Loucy (cell line): Measurements from ENCODE around the gene CLINT1.

Experiments used
- H2AFZ ChIP-seq: fragments of 200-600 bp; sonication (generic); 2 replicates; pipeline ENCODE4 v1.6.0; 2016; ENCODE audit warnings: antibody characterized with exemption, mild to moderate bottlenecking, low read length, moderate library complexity
- H3F3A ChIP-seq: fragments of 200-600 bp; 2 replicates; pipeline ENCODE4 v1.6.0; 2016; ENCODE audit warnings: antibody characterized with exemption, low read depth, mild to moderate bottlenecking
- H3K27me3 ChIP-seq: fragments of 200-600 bp; sonication (generic); 2 replicates; pipeline ENCODE4 v1.6.1; 2014; ENCODE audit warnings: low read length, mild to moderate bottlenecking; ENCODE audit not compliant: insufficient read depth, poor library complexity, severe bottlenecking
- H3K36me3 ChIP-seq: fragments of 200-600 bp; sonication (generic); 2 replicates; pipeline ENCODE4 v1.6.1; 2016; ENCODE audit warnings: low read length; ENCODE audit not compliant: insufficient read depth
- H3K4me1 ChIP-seq: fragments of 200-600 bp; sonication (generic); 2 replicates; pipeline ENCODE4 v1.5.1; 2014; ENCODE audit warnings: low read length, mild to moderate bottlenecking; ENCODE audit not compliant: insufficient read depth, poor library complexity, severe bottlenecking
- H3K4me2 ChIP-seq: fragments of 200-600 bp; sonication (generic); 2 replicates; pipeline ENCODE4 v1.6.0; 2014; ENCODE audit warnings: antibody characterized with exemption, low read length, low read depth, mild to moderate bottlenecking; ENCODE audit not compliant: poor library complexity, severe bottlenecking
- H3K4me3 ChIP-seq: fragments of 200-600 bp; sonication (generic); 2 replicates; pipeline ENCODE4 v1.5.1; 2014; ENCODE audit warnings: low read length, mild to moderate bottlenecking, mixed read lengths; ENCODE audit not compliant: poor library complexity, severe bottlenecking
- H3K79me2 ChIP-seq: fragments of 200-600 bp; sonication (generic); 2 replicates; pipeline ENCODE4 v1.6.1; 2014; ENCODE audit warnings: low read length; ENCODE audit not compliant: insufficient read depth
- H3K9ac ChIP-seq: fragments of 200-600 bp; sonication (generic); 2 replicates; pipeline ENCODE4 v1.6.0; 2014; ENCODE audit warnings: mild to moderate bottlenecking, low read depth, low read length, moderate library complexity; ENCODE audit not compliant: poor library complexity, severe bottlenecking
- H3K9me2 ChIP-seq: fragments of 200-600 bp; sonication (generic); replicated peaks from 2 replicates; pipeline ENCODE4 v1.6.1; 2016; ENCODE audit warnings: low read depth, low read length, mixed read lengths
- H3K9me3 ChIP-seq: fragments of 200-600 bp; sonication (generic); 2 replicates; pipeline ENCODE4 v1.6.1; 2014; ENCODE audit warnings: mild to moderate bottlenecking, antibody characterized with exemption, low read length, low read depth; ENCODE audit not compliant: insufficient read depth
- H4K20me1 ChIP-seq: fragments of 200-600 bp; sonication (generic); 2 replicates; pipeline ENCODE4 v1.6.0; 2014; ENCODE audit warnings: antibody characterized with exemption, low read length, mild to moderate bottlenecking; ENCODE audit not compliant: insufficient read depth, poor library complexity, severe bottlenecking
- EZH2phosphoT487 ChIP-seq: fragments of 200-600 bp; IDR thresholded peaks from 2 replicates; pipeline ENCODE4 v1.6.1; 2018; ENCODE audit warnings: antibody characterized with exemption, mild to moderate bottlenecking, moderate library complexity, borderline replicate concordance
- TF ChIP-seq, protein P1 (sequence below): fragments of 200-600 bp; sonication (generic); conservative IDR thresholded peaks from 2 replicates; pipeline ENCODE4 v1.5.1; 2014; ENCODE audit warnings: mild to moderate bottlenecking, antibody characterized with exemption, low read length

Gene CLINT1

DNA sequence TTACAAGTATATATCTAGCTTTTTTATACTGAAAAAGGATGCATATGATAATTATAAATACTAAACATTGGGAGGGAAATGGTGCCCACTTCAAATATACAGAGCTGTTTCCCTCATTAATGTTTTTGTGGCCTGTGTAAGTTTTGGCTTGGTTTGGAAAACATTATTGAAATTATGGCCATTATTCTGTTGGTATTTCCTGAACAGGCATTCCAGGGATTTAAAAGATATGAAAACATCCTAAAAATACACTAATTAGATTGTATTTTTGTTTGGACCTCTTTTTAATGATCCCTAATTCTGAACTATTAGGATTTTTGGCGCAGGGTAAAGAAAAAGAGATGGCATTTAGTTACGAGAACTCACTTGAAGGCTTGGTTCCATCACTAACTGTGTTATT lies 50.9 kb downstream of the CLINT1 start:
- H3K4me2 ChIP-seq = no peak overlapping the region
- no peaks in the 10 kb centered on the region for H4K20me1 ChIP-seq
- no peaks in the 10 kb centered on the region for H3F3A ChIP-seq
- no peak overlapping the region for H3K9ac ChIP-seq
- H3K36me3 ChIP-seq = peaks cover 66% of the 10 kb centered on the region; the same call in 1 of the 2 replicates
- no peak for TF ChIP-seq EZH2phosphoT487
- TF ChIP-seq, protein P1, sequence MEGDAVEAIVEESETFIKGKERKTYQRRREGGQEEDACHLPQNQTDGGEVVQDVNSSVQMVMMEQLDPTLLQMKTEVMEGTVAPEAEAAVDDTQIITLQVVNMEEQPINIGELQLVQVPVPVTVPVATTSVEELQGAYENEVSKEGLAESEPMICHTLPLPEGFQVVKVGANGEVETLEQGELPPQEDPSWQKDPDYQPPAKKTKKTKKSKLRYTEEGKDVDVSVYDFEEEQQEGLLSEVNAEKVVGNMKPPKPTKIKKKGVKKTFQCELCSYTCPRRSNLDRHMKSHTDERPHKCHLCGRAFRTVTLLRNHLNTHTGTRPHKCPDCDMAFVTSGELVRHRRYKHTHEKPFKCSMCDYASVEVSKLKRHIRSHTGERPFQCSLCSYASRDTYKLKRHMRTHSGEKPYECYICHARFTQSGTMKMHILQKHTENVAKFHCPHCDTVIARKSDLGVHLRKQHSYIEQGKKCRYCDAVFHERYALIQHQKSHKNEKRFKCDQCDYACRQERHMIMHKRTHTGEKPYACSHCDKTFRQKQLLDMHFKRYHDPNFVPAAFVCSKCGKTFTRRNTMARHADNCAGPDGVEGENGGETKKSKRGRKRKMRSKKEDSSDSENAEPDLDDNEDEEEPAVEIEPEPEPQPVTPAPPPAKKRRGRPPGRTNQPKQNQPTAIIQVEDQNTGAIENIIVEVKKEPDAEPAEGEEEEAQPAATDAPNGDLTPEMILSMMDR = no peak
- H3K4me3 ChIP-seq = no peak overlapping the region
- no peaks in the 10 kb centered on the region for H3K79me2 ChIP-seq
- no peaks in the 10 kb centered on the region for H3K9me2 ChIP-seq
- H3K4me1 ChIP-seq = no peaks in the 10 kb centered on the region
- H3K27me3 ChIP-seq = no peaks in the 10 kb centered on the region
- no peaks in the 10 kb centered on the region for H3K9me3 ChIP-seq
- H2AFZ ChIP-seq = no peak overlapping the region

DNA sequence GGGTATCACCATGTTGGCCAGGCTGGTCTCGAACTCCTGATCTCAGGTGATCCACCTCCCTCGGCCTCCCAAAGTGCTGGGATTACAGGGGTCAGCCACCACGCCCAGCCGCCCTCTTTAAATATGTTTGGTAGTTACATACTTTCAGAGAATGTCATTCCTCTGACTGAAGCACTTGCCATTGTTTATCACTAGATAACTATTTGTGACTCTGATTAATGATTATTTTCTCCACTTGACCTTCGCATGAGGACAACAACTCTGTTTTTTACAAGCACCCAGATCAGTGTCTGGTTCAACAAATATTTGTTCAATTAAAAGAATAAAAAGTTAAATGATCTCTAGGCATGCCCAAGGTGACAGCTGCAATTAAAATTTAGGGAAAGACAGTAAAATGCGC lies 56.2 kb downstream of the CLINT1 start:
- Histone ChIP-seq H3K4me2 (no peak overlapping the region), H3K9ac (no peak overlapping the region), H2AFZ (no peak overlapping the region), H3K4me1 (no peaks in the 10 kb centered on the region), H3K9me3 (no peaks in the 10 kb centered on the region), H3K9me2 (no peaks in the 10 kb centered on the region), H3K36me3 (peaks cover 25% of the 10 kb centered on the region; the same call in 1 of the 2 replicates), H3K4me3 (no peak overlapping the region), H3F3A (no peaks in the 10 kb centered on the region), H3K27me3 (no peaks in the 10 kb centered on the region), H3K79me2 (no peaks in the 10 kb centered on the region), H4K20me1 (no peaks in the 10 kb centered on the region)
- TF ChIP-seq, protein P1 = no peak
- TF ChIP-seq EZH2phosphoT487 = no peak

DNA sequence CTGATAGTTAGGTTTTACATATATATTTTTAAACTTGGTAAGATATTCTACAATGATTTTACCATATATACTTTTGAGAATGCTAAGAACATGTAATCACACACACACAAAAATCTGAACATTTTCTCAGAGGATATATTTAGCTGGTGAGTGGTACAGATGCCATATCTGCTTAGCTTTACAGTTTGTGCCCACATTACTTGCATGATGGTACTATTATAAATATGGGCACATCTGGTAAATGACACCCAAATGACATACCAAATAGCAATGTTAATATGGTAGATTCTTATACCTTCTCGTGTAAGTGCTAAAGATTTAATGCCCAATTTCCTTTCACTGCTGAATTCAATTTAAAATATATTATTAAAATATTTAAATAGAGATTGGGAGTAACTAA lies 58.8 kb downstream of the CLINT1 start:
- Histone ChIP-seq H3K79me2 (no peaks in the 10 kb centered on the region), H3K4me1 (no peaks in the 10 kb centered on the region), H3K9me3 (no peaks in the 10 kb centered on the region), H3K9me2 (no peaks in the 10 kb centered on the region), H3K4me3 (no peak overlapping the region), H3F3A (no peaks in the 10 kb centered on the region), H2AFZ (no peak overlapping the region), H3K36me3 (peaks cover 12% of the 10 kb centered on the region; the same call in 1 of the 2 replicates), H3K4me2 (no peak overlapping the region), H3K9ac (no peak overlapping the region), H3K27me3 (no peaks in the 10 kb centered on the region), H4K20me1 (no peaks in the 10 kb centered on the region)
- TF ChIP-seq EZH2phosphoT487 = no peak
- TF ChIP-seq, protein P1 = no peak
